Gastrocnemius medialis (tissue), 4 donors: ENCODE results near the gene IQCE. TPM values are rescaled to one million over a fixed set of nuclear protein-coding genes. Genes with fewer than 3 reads are reported as not detected.

Experiments
- ATAC-seq, 2 donors: fragments of 150-250 bp; one replicate each; pipeline ENCODE4 v1.9.1; 2016
- DNase-seq, 2 donors: peaks; one replicate each; pipeline ENCODE4 v3.0.0-alpha.2; 2019
- H3K27ac ChIP-seq, 4 donors: fragments of 200-600 bp; sonication (generic); 1 replicate in 1 of 4; 2 replicates in 3 of 4; pipeline ENCODE4 v1.5.1; 2016 to 2018; ENCODE audit warnings: mild to moderate bottlenecking in 2 of 4, moderate library complexity in 1 of 4
- H3K27me3 ChIP-seq, 3 donors: fragments of 200-600 bp; sonication (generic) in 2 of 3; 1 replicate in 1 of 3; 2 replicates in 2 of 3; pipeline versions ENCODE4 v1.5.1 to v1.6.0; 2016 to 2019; ENCODE audit warnings: mild to moderate bottlenecking in 1 of 3, moderate library complexity in 1 of 3
- H3K36me3 ChIP-seq, 2 donors: fragments of 200-600 bp; sonication (generic) in 1 of 2; one replicate each; pipeline ENCODE4 v1.5.1; 2017 to 2018
- H3K4me1 ChIP-seq, 2 donors: fragments of 200-600 bp; sonication (generic) in 1 of 2; one replicate each; pipeline ENCODE4 v1.5.1; 2016 to 2017; ENCODE audit warnings: mild to moderate bottlenecking in 2 of 2
- H3K4me3 ChIP-seq, 4 donors: fragments of 200-600 bp; sonication (generic) in 3 of 4; 1 replicate in 1 of 4; 2 replicates in 3 of 4; pipeline ENCODE4 v1.5.1; 2016 to 2019; ENCODE audit warnings: mild to moderate bottlenecking in 2 of 4
- H3K9me3 ChIP-seq, 3 donors: fragments of 200-600 bp; sonication (generic) in 2 of 3; 1 replicate in 1 of 3; 2 replicates in 2 of 3; pipeline ENCODE4 v1.5.1; 2016 to 2019
- POLR2A ChIP-seq, 2 donors: fragments of 450-650 bp; IDR thresholded peaks; one replicate each; pipeline ENCODE4 v1.6.1; 2017; ENCODE audit warnings: antibody characterized with exemption in 2 of 2, mild to moderate bottlenecking in 2 of 2, moderate library complexity in 2 of 2
- in situ Hi-C, 4 donors: fragments of 200-750 bp; cut with MboI; loops; one replicate each; pipeline versions ENCODE4 v1.15.0 to v1.8.0; 2017; ENCODE audit warnings: low sequenced_read_pairs in 4 of 4
- intact Hi-C: fragments of 100-400 bp; cut with DNase I; formaldehyde crosslinking; loops from one replicate; pipeline ENCODE4 v1.15.1; 2023; ENCODE audit warnings: low total_unique reads
- total RNA-seq, 4 donors: library from RNA; depleted of rRNA; stranded (reverse); fragments of >200 nt; gene quantifications; one replicate each; pipeline versions ENCODE4 v1.1.0 to v1.2.3, GENCODE V29; 2016
- TF ChIP-seq, protein P1 (sequence below), 5 experiments: fragments of 450-650 bp in 3 of 5; fragments of 200-600 bp in 2 of 5; sonication (generic) in 2 of 5; IDR thresholded peaks in 4 of 5; conservative IDR thresholded peaks in 1 of 5; 1 replicate in 4 of 5; 2 replicates in 1 of 5; pipeline ENCODE4 v1.5.1; 2016 to 2019; ENCODE audit warnings: antibody characterized with exemption in 5 of 5, mild to moderate bottlenecking in 3 of 5, moderate library complexity in 3 of 5

IQCE gene
- total RNA-seq, 4 donors from 2014 or later: 6.3 to 11.5 (median 8.8) TPM

GRCh38 chr7:2541291-2542010 lies 17.3 kb upstream of the IQCE start:
- H3K9me3 ChIP-seq: no peaks in the 10 kb centered on the region
- no peak overlapping the region for H3K4me3 ChIP-seq
- ATAC-seq: no peak
- intact Hi-C loops: no loop called here
- no peaks in the 10 kb centered on the region for H3K4me1 ChIP-seq
- no peak for DNase-seq
- TF ChIP-seq, protein P1, sequence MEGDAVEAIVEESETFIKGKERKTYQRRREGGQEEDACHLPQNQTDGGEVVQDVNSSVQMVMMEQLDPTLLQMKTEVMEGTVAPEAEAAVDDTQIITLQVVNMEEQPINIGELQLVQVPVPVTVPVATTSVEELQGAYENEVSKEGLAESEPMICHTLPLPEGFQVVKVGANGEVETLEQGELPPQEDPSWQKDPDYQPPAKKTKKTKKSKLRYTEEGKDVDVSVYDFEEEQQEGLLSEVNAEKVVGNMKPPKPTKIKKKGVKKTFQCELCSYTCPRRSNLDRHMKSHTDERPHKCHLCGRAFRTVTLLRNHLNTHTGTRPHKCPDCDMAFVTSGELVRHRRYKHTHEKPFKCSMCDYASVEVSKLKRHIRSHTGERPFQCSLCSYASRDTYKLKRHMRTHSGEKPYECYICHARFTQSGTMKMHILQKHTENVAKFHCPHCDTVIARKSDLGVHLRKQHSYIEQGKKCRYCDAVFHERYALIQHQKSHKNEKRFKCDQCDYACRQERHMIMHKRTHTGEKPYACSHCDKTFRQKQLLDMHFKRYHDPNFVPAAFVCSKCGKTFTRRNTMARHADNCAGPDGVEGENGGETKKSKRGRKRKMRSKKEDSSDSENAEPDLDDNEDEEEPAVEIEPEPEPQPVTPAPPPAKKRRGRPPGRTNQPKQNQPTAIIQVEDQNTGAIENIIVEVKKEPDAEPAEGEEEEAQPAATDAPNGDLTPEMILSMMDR (IDR thresholded peaks at IDR 0.05 in 4 of 5, conservative IDR thresholded peaks at IDR 0.05 in 1 of 5): no peak
- TF ChIP-seq POLR2A (IDR thresholded peaks at IDR 0.05): no peak
- no peaks in the 10 kb centered on the region for H3K27me3 ChIP-seq
- in situ Hi-C loops: no loop called here
- H3K27ac ChIP-seq: no peak overlapping the region
- peaks cover 0 to 68% of the 10 kb centered on the region in 2 donors for H3K36me3 ChIP-seq

GRCh38 chr7:2542011-2542915 lies 16.5 kb upstream of the IQCE start:
- in situ Hi-C loops: no loop called here
- ATAC-seq (no peak), DNase-seq (no peak)
- no peak for TF ChIP-seq POLR2A (IDR thresholded peaks at IDR 0.05)
- TF ChIP-seq, protein P1 (IDR thresholded peaks at IDR 0.05 in 4 of 5, conservative IDR thresholded peaks at IDR 0.05 in 1 of 5): no peak
- H3K27me3 ChIP-seq: no peaks in the 10 kb centered on the region
- H3K4me3 ChIP-seq: no peak overlapping the region
- H3K27ac ChIP-seq: no peak overlapping the region
- intact Hi-C loops: no loop called here
- H3K36me3 ChIP-seq: peaks cover 0 to 77% of the 10 kb centered on the region in 2 donors
- no peaks in the 10 kb centered on the region for H3K4me1 ChIP-seq
- H3K9me3 ChIP-seq: no peaks in the 10 kb centered on the region

DNA sequence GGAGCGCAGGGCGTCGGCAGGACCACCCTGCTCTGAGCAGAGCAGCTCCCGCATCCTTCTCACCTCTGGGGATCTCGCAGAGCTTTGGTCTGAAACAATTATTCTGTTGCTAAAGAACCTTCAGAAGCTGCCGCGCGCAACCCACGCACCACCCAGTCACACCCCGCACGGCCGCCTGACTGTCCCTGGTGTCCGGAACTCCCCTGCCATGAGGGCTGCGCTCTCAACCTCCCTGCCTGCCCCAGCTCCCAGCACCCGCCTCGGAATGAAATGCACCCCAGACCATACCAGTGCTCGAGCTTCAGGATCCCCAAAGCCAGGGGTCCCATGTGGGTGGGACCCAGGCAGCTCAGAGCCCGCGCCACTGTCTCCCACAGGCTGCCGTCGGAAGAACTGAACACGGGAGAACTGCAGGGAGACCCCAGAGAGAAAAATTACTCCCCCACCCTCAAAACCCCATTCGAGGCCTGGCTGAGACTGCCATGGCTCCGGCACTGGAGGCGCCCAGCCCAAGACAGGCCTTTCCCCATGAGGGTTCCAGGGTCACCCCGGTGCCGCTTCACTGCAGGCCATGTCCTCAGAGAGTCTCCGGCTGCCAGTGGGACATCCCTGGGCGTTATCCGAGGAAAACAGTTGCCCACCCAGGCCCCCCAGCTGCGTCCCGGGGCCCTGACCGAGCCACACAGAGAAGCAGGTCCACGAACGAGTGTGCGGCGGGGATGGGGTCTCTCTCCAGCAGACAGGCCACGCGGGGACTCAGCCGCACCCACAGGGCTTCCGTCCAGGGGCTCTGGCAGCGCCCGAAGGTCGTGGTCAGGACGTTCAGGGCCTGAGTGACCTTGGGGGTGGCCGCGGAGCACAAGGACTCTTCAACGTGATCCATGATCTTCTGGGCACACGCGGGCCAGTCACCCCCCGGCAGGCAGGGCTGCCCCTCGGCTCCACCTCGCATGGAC lies 15.6 kb upstream of the IQCE start:
- Histone ChIP-seq H3K4me3 (no peak overlapping the region), H3K36me3 (peaks cover 0 to 71% of the 10 kb centered on the region in 2 donors), H3K27ac (no peak overlapping the region), H3K27me3 (no peaks in the 10 kb centered on the region), H3K4me1 (no peaks in the 10 kb centered on the region), H3K9me3 (no peaks in the 10 kb centered on the region)
- DNase-seq: no peak
- TF ChIP-seq, protein P1 (IDR thresholded peaks at IDR 0.05 in 4 of 5, conservative IDR thresholded peaks at IDR 0.05 in 1 of 5): no peak
- no peak for TF ChIP-seq POLR2A (IDR thresholded peaks at IDR 0.05)
- no peak for ATAC-seq
- intact Hi-C loops: no loop called here
- in situ Hi-C loops: no loop called here

DNA sequence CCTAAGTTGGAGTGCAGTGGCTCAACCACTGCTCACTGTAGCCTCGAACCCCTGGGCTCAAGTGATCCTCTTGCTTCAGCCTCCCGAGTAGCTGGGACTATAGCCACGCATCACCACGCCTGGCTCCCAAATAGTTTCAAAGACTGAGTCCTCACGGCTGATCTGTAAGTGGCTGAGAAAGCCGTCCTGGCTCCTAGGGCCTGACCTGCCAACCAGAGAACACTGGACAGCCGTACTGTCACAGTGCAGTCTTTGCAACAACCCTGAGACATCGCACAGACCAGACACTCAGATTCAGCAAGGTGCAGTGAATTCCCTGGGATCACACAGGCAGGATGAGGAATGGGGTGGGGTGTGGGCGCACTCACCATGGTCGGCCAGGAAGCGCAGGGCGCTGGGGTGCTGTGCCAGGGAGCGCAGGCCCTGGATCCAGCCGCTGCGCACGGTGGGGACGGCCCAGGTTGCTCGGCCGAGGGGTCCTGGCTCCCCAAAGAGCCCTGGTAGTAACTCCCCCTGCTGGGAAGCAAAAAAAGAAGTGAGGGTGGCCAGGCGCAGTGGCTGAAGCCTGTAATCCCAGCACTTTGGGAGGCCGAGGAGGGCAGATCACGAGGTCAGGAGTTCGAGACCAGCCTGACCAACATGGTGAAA lies 14.1 kb upstream of the IQCE start:
- Histone ChIP-seq H3K9me3 (no peaks in the 10 kb centered on the region), H3K27ac (no peak overlapping the region), H3K27me3 (no peaks in the 10 kb centered on the region), H3K4me1 (no peaks in the 10 kb centered on the region), H3K4me3 (no peak overlapping the region), H3K36me3 (peaks cover 0 to 62% of the 10 kb centered on the region in 2 donors)
- intact Hi-C loops: no loop called here
- in situ Hi-C loops: no loop called here
- TF ChIP-seq, protein P1 (IDR thresholded peaks at IDR 0.05 in 4 of 5, conservative IDR thresholded peaks at IDR 0.05 in 1 of 5): no peak
- no peak for TF ChIP-seq POLR2A (IDR thresholded peaks at IDR 0.05)
- DNase-seq (no peak), ATAC-seq (no peak)
